GM23338 (cell line): ENCODE data around the gene GPNMB. TPM values are rescaled to one million over a fixed set of nuclear protein-coding genes. Genes with fewer than 3 reads are reported as not detected.

ENCODE experiments used
- CREB1 ChIP-seq: fragments of 250-450 bp; sonication (Bioruptor Pico); IDR thresholded peaks from 2 replicates; pipeline ENCODE4 v1.5.0; 2020; ENCODE audit warnings: low read depth, mild to moderate bottlenecking, moderate library complexity
- CTCF ChIP-seq, 2 experiments: fragments of 200-600 bp in 1 of 2; sonication (generic) in 1 of 2; conservative IDR thresholded peaks; 2 replicates each; pipeline versions ENCODE4 v1.5.1 to v1.6.1; 2016 to 2017; ENCODE audit warnings: antibody characterized with exemption in 2 of 2, low read depth in 2 of 2, mild to moderate bottlenecking in 2 of 2, moderate library complexity in 1 of 2
- ETS1 ChIP-seq: IDR thresholded peaks from 2 replicates; pipeline ENCODE4 v1.6.1; 2016; ENCODE audit warnings: antibody characterized with exemption
- EZH2phosphoT487 ChIP-seq: fragments of 200-600 bp; sonication (generic); IDR thresholded peaks from one replicate; pipeline ENCODE4 v1.8.1; 2018; ENCODE audit warnings: antibody characterized with exemption; ENCODE audit not compliant: unreplicated experiment
- JUNB ChIP-seq: IDR thresholded peaks from one replicate; pipeline ENCODE4 v1.6.1; 2016; ENCODE audit warnings: antibody characterized with exemption; ENCODE audit not compliant: unreplicated experiment
- NANOG ChIP-seq: IDR thresholded peaks from 2 replicates; pipeline ENCODE4 v1.6.1; 2016; ENCODE audit warnings: antibody characterized with exemption, borderline replicate concordance
- POLR2AphosphoS5 ChIP-seq: IDR thresholded peaks from 2 replicates; pipeline ENCODE4 v1.6.1; 2016; ENCODE audit warnings: antibody characterized with exemption, low read depth
- STAT1 ChIP-seq: IDR thresholded peaks from one replicate; pipeline ENCODE4 v1.6.1; 2016; ENCODE audit warnings: antibody characterized with exemption; ENCODE audit not compliant: unreplicated experiment
- ZNF114 ChIP-seq: fragments of 250-450 bp; sonication (Bioruptor Pico); IDR thresholded peaks from 2 replicates; pipeline ENCODE4 v1.5.0; 2020; ENCODE audit warnings: mild to moderate bottlenecking, moderate library complexity
- ZNF331 ChIP-seq: fragments of 250-450 bp; sonication (Bioruptor Pico); IDR thresholded peaks from 2 replicates; pipeline ENCODE4 v1.5.0; 2020; ENCODE audit warnings: low read depth, mild to moderate bottlenecking, moderate library complexity
- ZNF462 ChIP-seq: fragments of 250-450 bp; sonication (Bioruptor Pico); IDR thresholded peaks from 2 replicates; pipeline ENCODE4 v1.5.0; 2020; ENCODE audit warnings: mild to moderate bottlenecking, moderate library complexity
- polyA plus RNA-seq: library from polyadenylated mRNA; unstranded; fragments of >200 nt; fragmentation: Nextera tagmentation; extraction: Ambion mirVana; gene quantifications from 2 replicates; pipeline ENCODE4 v1.2.1, GENCODE V29; 2016
- total RNA-seq: library from RNA; depleted of rRNA; stranded (reverse); fragments of >200 nt; shearing (Covaris generic); gene quantifications from 2 replicates; pipeline ENCODE4 v1.2.3, GENCODE V29; 2014

The GPNMB gene
- total and polyA plus RNA-seq, 2 experiments from 2014 or later, result 0.76 to 1.2 TPM

GRCh38 chr7:23272275-23272674, 25.7 kb downstream of the GPNMB start (continued):
- no peak for TF ChIP-seq ZNF462 (CRISPR knock-in tag)
- no peak for TF ChIP-seq JUNB
- no peak for TF ChIP-seq CREB1 (CRISPR knock-in tag)
- no peak for TF ChIP-seq ZNF331
- no peak for TF ChIP-seq ETS1
- no peak for TF ChIP-seq EZH2phosphoT487
- TF ChIP-seq ZNF114 (CRISPR knock-in tag), result no peak
- TF ChIP-seq STAT1, result no peak
- TF ChIP-seq NANOG, result no peak
- no peak for TF ChIP-seq POLR2AphosphoS5
- no peak for TF ChIP-seq CTCF (conservative IDR thresholded peaks at IDR 0.05; ENCODE audit: low read depth in 2 of 2)
